Thyroid gland (tissue), 4 donors: ENCODE results near the gene MKNK1. TPM values are rescaled to one million over a fixed set of nuclear protein-coding genes. Genes with fewer than 3 reads are reported as not detected.

Experiments
- DNase-seq, 2 donors: peaks; one replicate each; pipeline ENCODE4 v3.0.0-alpha.2; 2019
- H3K27ac ChIP-seq, 3 donors: fragments of 200-600 bp; sonication (generic); 1 replicate in 2 of 3; 2 replicates in 1 of 3; pipeline ENCODE4 v1.5.1; 2016 to 2019; ENCODE audit warnings: mild to moderate bottlenecking in 1 of 3, moderate library complexity in 1 of 3
- H3K27me3 ChIP-seq: fragments of 200-600 bp; sonication (generic); one replicate; pipeline ENCODE4 v1.5.1; 2019
- H3K36me3 ChIP-seq, 2 donors: fragments of 200-600 bp; sonication (generic); one replicate each; pipeline ENCODE4 v1.5.1; 2016 to 2019
- H3K4me1 ChIP-seq, 2 donors: fragments of 200-600 bp; sonication (generic); one replicate each; pipeline ENCODE4 v1.5.1; 2017 to 2019
- H3K4me3 ChIP-seq, 3 donors: fragments of 200-600 bp; sonication (generic); replicated peaks in 1 of 3; 1 replicate in 2 of 3; 2 replicates in 1 of 3; pipeline ENCODE4 v1.5.1; 2016; ENCODE audit warnings: mild to moderate bottlenecking in 1 of 3
- H3K9me3 ChIP-seq: fragments of 200-600 bp; sonication (generic); one replicate; pipeline ENCODE4 v1.5.1; 2017
- CTCF ChIP-seq, 6 experiments: fragments of 200-600 bp in 3 of 6; fragments of 450-650 bp in 3 of 6; sonication (generic) in 3 of 6; IDR thresholded peaks; one replicate each; pipeline ENCODE4 v1.5.1; 2016 to 2019; ENCODE audit warnings: antibody characterized with exemption in 6 of 6, mild to moderate bottlenecking in 2 of 6, inconsistent platforms in 1 of 6, moderate library complexity in 1 of 6
- POLR2A ChIP-seq, 2 donors: fragments of 450-650 bp; IDR thresholded peaks; one replicate each; pipeline ENCODE4 v1.6.1; 2017; ENCODE audit warnings: antibody characterized with exemption in 2 of 2, mild to moderate bottlenecking in 2 of 2, moderate library complexity in 1 of 2
- WGBS, 2 donors: methylation state at CpG; one replicate each; pipeline ENCODE4 v1.1.5; 2017; 5-methylcytosine and 5-hydroxymethylcytosine counted together
- intact Hi-C: fragments of 100-400 bp; cut with DNase I; formaldehyde crosslinking; loops from one replicate; pipeline ENCODE4 v1.15.1; 2023
- total RNA-seq, 4 donors: library from RNA; depleted of rRNA; stranded (reverse); fragments of >200 nt; gene quantifications; one replicate each; pipeline ENCODE4 v1.2.3, GENCODE V29; 2016

MKNK1 gene
- total RNA-seq, 4 donors from 2014 or later: 20.8 to 29.6 (median 23.4) TPM

- H3K27me3 ChIP-seq: no peaks in the 10 kb centered on the region
- H3K36me3 ChIP-seq: no peaks in the 10 kb centered on the region
- H3K27ac ChIP-seq: no peak overlapping the region
- H3K9me3 ChIP-seq: no peaks in the 10 kb centered on the region
- TF ChIP-seq CTCF (IDR thresholded peaks at IDR 0.05) (no peak), POLR2A (IDR thresholded peaks at IDR 0.05) (no peak)
- H3K4me3 ChIP-seq: no peak overlapping the region
- peaks cover 13 to 17% of the 10 kb centered on the region in 2 donors for H3K4me1 ChIP-seq
- 78 to 92% methylated on average over 2 to 5 of the region's 5 CpGs for WGBS, 2 donors
- DNase-seq: no peak
- intact Hi-C loops: loop anchor here (5.0 kb wide), 1 partner anchor 103 kb away; no protein-coding TSS in a partner anchor
Observed at GRCh38 chr1:46619656-46620258, 15.7 kb upstream of the MKNK1 start.

GRCh38 chr1:46618754-46619415, 14.8 kb upstream of the MKNK1 start:
- no peaks in the 10 kb centered on the region for H3K36me3 ChIP-seq
- intact Hi-C loops: no loop called here
- TF ChIP-seq CTCF (IDR thresholded peaks at IDR 0.05) (no peak), POLR2A (IDR thresholded peaks at IDR 0.05) (no peak)
- H3K9me3 ChIP-seq: no peaks in the 10 kb centered on the region
- H3K4me1 ChIP-seq: peaks cover 20 to 26% of the 10 kb centered on the region in 2 donors
- no peak for DNase-seq
- H3K4me3 ChIP-seq: no peak overlapping the region
- 81 to 86% methylated on average over 4 of the region's 4 CpGs for WGBS, 2 donors
- H3K27ac ChIP-seq: no peak overlapping the region
- H3K27me3 ChIP-seq: no peaks in the 10 kb centered on the region

- Histone ChIP-seq H3K27ac (no peak overlapping the region), H3K9me3 (no peaks in the 10 kb centered on the region), H3K4me3 (no peak overlapping the region), H3K27me3 (no peaks in the 10 kb centered on the region), H3K4me1 (peaks cover 25 to 36% of the 10 kb centered on the region in 2 donors), H3K36me3 (no peaks in the 10 kb centered on the region)
- no peak for DNase-seq
- 94 to 96% methylated on average over 3 of the region's 3 CpGs for WGBS, 2 donors
- intact Hi-C loops: no loop called here
- TF ChIP-seq POLR2A (IDR thresholded peaks at IDR 0.05) (no peak), CTCF (IDR thresholded peaks at IDR 0.05) (no peak)
Observed at GRCh38 chr1:46617833-46618232, 13.8 kb upstream of the MKNK1 start.

GRCh38 chr1:46617108-46617800, 13.2 kb upstream of the MKNK1 start:
- intact Hi-C loops: no loop called here
- WGBS, 2 donors: 40 to 50% methylated on average over 8 to 10 of the region's 10 CpGs
- Histone ChIP-seq H3K4me3 (peak overlapping the region; percentile 39 to 83 (median 66)), H3K27ac (peak overlapping the region; percentile 82 to 91 (median 87)), H3K36me3 (no peaks in the 10 kb centered on the region), H3K9me3 (no peaks in the 10 kb centered on the region), H3K27me3 (no peaks in the 10 kb centered on the region), H3K4me1 (peaks cover 25 to 41% of the 10 kb centered on the region in 2 donors)
- TF ChIP-seq CTCF (IDR thresholded peaks at IDR 0.05) (no peak), POLR2A (IDR thresholded peaks at IDR 0.05) (no peak)
- DNase-seq: no peak
